Stimulated activated CD4-positive, alpha-beta T cell treated with anti-CD3 and anti-CD28 coated beads, Interleukin-4, amount 100 ng/mL, for 48 hours (primary cell): ENCODE data around the gene SPINK2.

ENCODE experiments used
- DNase-seq, 2 donors: peaks; one replicate each; pipeline ENCODE4 v3.0.0-alpha.2; 2020; ENCODE audit warnings: low read depth in 2 of 2

SPINK2 gene

DNA sequence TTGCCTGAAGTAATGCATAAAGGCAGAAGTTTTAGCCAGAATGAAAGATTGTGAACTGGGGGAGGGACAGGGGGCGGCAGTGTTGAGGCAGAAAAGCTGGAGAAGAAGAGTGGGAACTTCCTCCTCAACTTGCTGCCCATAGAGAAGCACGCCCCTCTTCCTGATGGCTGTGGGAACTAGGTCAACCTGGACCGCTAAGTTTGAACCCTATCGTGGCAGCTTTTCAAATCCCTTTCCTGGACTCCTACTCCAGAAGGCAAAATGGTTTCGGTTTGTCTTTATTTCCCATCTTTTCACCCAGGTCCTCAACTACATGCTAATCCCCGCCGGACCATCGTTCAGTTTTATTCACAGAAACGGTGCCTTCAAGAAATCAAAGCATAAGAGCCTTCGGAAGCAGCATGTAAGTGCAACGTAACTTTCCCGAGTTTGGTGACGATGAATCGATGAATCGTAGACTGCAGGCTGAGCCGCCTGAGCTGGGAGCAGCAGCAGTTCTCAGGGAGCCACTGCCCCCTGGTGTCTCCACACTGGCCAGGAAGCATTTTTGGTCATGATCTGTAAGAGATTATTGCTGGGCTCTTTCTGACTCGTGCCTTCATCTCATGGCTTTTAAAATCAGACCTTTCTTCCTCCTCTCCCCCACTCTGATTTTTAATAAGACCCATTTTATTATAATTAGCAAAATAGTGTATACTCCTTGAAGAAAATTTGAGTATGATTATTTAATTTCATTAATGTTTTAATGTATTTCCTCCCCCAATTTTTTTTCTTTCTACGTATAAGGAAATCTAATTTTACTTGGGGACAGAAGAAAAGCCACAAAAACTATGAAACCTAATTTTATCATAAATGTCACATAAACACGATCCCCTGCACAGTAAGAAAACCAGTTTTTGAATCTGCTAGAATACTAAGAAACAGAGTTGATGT, 21.4 kb downstream of the SPINK2 start:
- peak; percentile 71 to 80 for DNase-seq

DNA sequence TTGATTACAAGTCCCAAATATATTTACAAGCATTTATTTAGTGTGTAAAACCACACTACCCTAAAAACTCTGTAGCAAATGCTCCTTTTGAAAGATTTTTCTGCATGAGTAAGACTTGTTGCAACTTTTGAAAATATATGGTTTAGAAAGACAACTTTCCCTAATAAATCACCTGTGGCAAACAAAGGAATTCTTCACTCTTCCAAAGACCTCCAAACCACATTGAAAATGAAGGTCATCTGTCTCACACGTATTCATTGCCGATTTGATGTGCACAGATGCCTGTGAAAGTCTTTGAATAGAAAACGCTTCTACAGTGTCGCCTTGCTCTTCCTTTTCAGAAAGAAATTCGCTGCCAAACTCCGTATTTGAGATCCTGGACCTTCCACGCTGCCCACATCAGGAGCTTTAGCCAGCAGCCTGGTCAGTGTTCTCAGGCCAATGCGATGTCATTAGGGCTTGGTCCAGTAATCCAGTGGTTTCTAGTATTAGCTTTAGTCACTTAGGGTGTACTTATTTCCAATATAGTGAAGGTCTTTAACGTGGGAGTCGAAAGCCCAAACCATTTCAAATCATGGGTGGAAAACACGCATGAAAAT, 22.2 kb downstream of the SPINK2 start:
- DNase-seq = no peak

DNA sequence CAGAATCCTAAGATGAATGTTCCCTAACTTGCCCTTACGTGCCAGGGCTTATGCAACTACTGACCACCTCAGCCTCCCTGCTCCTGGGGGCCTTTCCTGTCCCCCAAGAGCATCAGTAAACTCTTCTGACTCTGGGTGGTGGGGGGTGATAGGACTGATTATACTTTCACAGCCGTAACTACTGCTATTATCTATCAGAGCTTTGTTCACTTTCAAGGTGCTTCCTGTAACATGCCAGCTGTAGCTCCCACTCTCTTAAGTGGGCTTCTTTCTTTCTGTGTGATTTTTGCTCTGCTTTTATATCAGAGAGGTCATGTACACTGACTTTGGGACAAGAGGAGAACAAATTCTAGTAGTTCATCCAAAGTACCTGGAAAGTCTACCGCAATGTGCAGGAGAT, 25.3 kb downstream of the SPINK2 start:
- no peak for DNase-seq

DNA sequence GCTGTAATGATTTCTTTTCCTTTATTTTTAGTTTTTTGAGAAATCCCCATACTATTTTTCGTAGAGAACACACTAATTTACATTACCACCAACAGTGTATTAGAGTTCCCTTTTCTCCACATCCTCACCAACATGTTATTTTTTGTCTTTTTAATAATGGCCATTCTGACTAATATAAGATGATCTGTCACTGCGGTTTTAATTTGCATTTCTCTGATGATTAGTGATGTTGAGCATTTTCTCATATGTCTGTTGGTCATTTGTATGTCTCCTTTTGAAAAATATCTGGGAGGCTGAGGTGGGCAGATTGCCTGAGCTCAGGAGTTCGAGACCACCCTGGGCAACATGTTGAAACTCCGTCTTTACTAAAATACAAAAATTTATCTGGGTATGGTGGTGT, 30.2 kb downstream of the SPINK2 start:
- DNase-seq = no peak

DNA sequence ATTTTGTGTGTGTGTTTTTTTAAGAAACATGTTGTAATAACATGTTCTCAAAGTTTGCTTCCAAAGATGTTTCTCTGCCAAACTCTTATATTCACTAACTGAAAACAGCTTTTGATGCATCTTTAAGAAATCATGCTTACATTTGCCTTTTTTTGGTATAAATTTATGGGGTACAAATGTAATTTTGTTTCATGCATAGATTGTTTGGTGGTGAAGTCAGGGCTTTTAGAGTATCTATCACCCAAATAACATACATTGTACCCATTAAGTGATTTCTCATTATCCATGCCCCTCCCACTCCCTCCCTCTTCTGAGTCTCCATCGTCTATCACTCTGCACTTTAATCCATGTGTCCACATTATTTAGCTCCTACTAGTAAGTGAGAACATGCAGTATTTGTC, 30.8 kb downstream of the SPINK2 start:
- no peak for DNase-seq

DNA sequence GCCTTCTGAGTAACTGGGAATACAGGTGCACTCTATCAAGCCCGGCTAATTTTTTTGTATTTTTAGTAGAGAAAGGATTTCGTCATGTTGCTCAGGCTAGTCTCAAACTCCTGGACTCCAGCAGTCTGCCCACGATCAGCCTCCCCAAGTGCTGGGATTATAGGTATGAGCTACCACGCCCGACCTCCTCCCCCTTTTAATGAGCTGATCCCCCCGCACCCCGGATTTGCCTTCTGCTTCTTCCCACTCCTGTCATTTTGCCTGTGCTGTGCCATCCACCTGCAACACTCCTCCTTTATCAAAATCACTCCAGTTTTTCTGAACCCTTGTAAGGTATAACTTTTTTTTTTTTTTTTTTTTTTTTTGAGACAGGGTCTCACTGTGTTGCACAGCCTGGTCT, 33.4 kb downstream of the SPINK2 start:
- no peak for DNase-seq

DNA sequence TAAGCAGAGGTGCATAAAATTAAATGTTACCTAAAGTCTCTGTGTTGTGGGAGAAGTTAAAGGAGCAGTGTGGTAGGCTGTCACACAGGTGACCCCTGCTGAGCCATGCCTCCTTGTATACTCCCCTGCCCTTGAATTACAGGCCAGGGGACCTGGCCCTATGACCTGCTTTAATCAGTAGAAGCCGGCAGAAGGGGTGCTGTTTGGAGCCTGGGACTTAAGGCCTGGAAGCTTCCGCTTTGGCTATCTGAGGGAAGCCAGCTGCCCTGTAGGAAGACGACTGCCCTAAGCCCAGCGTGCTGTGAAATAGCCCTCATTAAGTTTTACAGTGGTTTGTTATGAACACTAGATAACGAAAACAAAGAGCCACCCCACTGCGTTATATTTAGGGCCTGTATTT, 34.1 kb downstream of the SPINK2 start:
- no peak for DNase-seq

DNA sequence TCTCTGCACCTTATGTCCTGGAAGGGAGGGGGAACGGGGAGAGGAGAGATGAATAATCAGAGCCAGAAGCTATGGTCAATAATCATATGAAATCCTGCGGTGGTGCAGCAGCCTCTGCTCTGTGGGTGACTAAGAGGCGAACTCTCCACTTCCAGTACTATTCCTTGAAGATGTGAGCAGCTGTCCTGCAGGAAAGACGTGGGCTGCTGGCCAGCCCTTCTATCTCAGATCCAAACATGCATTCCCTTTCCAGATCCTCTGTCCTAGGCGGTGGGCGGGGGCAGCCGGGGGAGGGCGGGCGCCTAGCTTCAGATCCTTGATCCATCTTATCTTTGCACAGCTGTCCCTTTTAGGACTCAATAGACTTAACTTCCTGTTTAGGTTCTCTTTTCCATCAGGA, 34.5 kb downstream of the SPINK2 start:
- DNase-seq = no peak

DNA sequence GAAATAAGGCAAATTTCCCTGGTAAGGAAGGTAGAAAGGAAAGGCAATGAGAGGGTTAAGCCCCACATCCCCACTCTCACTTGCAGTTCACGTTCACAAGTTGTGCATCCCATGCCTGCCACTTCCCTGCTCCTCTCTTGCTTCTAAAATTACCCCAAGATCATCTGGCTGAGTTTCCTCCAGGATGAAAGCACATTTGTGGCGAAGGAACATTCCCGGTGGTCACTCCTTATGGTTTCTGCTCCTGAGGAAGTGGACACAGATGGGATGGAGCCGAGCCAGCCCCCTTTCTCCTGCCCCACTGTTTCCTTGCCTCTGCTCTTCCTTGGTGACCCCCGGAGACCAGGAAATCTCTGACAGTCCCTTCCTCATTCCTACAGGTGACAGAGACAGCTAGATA, 37.5 kb downstream of the SPINK2 start:
- no peak for DNase-seq

DNA sequence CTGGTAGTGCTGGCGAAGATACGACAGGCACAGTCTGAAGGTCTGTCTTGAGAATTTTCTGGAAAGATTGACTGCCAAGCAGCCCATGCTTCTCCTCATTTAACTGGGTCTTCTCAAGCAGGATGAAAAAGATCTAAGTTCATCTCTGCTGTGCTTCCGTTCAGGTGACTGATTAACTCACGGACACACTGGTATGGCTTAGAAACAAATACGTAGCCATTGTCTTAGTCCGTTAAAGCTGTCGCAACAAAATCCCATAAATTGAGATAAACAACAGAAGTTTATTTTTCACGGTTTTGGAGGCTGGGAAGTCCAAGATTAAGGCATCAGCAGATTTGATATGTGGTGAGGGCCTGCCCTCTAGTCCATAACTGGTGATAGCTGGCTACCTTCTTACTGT, 39.5 kb downstream of the SPINK2 start:
- DNase-seq = no peak

DNA sequence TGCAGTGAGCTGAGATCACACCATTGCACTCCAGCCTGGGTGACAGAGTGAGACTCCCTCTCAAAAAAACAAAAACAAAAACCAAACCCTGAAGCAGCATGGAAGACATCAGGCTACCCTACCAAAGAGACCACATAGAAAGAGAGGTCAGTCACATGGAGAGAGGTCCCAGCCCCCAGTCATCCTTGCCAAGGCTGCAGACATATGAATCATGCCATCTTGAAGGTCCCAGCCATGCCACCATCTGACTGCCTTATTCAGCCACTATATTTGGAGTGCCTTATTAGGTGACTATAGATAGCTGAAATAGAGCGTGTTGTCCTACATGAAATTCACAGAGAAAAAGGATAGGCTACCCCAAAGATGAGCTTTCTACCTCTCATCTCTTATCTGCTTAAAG, 48.2 kb downstream of the SPINK2 start:
- no peak for DNase-seq

DNA sequence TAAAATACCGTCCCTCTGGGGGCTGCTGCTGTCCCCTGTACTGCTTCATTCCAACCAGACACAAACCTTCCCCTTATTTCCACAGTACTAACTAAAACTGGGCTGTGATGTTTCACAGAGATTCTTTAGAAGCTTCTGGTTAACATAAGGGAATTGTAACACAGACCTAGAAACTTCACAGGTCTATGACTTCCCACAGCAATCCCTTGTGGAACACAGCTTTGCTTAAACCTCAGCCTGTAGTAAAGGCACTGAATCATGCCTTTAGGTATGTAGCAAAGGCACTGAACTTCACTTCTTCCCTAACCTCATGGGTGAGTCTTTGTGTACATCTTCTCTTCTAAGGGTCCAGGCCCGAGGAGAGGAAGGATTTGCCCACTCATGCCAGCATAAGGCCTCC, 49.4 kb downstream of the SPINK2 start:
- DNase-seq = no peak

DNA sequence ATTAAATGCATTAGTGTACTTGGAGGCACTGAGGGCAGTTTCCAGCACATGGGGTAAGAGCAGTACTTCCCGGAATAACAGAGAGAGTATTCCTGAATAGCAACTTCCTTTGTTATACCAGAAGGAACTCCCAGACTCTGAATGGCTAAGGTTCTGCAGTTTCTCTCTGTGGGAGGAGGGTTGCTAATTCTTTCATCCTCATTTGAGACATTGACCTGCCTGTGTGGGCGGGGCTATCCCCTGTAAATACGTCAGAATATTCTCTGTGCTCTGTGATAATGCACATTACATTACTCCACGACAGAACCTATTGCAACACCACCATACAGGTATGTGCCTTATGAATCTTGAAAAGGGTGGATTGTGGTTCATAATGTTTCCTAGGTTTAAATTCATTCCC, 52.7 kb downstream of the SPINK2 start:
- DNase-seq = no peak

DNA sequence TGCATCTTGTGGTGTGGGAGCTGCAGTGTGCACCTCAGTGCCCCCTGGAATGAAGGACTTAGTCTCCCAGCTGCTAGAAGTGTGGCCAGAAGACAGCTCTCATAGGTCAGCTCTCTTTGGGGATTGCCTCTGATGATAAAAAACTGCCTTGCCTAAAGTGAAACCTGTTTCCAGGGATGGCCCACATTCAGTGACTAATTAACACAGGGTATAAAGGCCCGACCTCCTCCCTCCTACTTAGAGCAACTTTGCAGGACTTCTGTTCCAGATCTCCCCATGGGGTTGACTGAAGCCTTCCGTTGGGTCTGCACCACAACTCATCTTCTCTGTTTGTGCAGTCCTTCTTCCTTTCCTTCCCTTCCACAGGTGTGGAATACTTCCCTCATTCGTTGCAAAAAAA, 53.2 kb downstream of the SPINK2 start:
- no peak for DNase-seq

DNA sequence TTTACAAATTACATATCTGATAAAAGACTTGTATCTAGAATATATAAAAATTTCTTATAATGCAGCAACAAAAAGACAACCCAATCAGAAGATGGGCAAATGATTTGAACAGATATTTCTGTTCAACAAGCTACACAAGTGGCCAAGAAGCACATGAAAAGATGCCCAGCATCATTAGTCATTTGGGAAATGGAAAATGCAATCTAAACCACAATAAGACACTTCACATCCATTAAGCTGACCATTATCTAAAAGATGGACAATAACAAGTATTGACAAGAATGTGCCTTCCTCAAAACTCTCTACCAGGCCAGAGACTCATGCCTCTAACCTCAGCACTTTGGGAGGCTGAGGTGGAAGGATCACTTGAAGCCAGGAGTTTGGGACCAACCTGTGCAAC, 53.9 kb downstream of the SPINK2 start:
- DNase-seq = no peak

DNA sequence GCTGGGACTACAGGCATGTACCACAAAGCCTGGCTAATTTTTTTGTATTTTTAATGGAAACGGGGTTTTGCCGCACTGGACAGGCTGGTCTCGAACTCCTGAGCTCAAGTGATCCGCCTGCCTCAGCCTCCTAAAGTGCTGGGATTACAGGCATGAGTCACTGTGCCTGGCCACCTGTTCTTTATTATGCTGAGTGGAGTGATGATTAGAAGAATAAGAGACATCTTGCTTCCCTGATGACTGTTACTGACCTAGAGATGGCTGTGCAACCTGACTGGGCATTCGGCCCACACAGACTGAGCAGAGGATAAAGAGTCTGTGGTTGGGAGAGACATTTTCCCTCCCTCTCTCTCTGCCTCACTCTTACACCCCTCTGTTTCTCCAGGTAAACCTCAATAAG, 56.7 kb downstream of the SPINK2 start:
- DNase-seq = no peak

DNA sequence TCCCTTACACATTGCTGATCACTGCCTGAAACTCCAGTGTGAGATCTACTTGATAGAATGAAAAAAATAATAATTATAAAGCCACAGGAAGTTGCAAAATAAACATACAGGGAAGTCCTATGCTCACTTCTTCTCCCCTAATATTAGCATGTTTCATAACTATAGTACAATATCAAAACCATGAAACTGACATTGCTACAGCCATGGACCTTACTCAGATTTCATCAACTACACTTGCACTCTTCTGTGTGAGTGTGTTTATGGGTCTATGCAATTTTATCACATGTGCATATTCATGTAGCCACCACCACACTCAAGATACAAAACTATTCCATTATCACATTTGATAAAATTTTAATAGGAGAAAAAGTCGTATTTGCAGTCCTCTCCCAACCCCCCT, 57.3 kb downstream of the SPINK2 start:
- DNase-seq = no peak

DNA sequence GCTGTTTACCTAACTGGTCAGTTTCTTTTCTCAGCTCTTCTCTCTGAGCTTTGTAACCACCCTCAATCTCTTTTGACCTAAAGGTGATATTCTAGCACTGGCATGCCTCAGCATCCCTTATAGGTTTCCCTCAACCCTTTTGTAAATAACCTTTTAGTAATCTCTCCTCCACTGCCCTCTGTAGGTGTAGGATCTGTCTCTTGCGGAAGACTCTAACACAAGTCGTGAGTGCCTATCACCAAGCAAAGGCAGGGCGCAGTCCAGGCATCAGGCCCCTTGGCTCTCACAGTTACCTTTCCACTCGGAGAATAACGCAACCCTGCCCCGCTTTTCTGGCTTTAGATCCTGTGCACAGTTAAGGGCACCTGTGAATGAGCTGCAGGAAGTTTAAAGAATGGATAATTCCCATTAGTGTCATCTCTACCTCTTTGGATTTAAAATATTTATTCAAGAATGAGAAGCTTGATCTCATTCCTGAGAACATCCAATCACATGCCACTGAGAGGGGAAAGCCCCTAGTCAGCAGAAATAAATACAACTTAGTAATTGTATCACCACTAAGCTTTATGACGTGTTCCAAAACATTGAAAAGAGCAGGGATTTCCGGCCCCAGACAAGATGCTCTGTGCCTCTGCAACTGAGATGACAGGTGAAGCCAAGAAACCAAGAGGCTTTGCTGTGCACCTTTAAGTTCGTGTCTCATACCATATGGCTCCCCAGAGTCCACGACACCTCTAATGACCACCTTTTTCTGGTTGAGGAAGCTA, 58.8 kb downstream of the SPINK2 start:
- DNase-seq = no peak

DNA sequence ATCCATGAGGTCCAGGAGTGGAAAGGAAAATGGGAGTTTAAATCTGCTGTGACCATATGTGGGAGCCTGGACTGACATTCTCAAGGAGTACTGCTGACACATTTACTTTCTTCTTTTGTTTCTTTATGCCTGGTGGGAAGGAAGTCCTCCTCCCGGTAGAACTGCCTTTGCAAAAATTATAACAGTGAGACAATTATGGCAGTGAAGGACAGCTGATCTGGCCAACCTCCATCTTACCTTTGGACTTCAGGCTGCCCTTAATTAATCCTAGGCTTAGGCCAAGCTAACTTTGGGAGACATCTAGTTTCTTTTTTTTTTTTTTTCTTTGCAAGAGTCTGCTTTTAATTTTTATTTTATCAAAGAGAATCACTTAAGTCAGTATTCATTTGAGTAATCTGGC, 61.3 kb downstream of the SPINK2 start:
- no peak for DNase-seq
